Endodermal cell (in vitro differentiated cells): ENCODE data around the gene ZNF827. TPM values are rescaled to one million over a fixed set of nuclear protein-coding genes. Genes with fewer than 3 reads are reported as not detected.

ENCODE experiments used
- DNase-seq: peaks from one replicate; pipeline ENCODE4 v3.0.0-alpha.2; 2017
- H3K27ac ChIP-seq: 2 replicates; pipeline ENCODE4 v1.5.1; 2013; ENCODE audit warnings: mild to moderate bottlenecking, low read depth, low read length, moderate library complexity
- H3K27me3 ChIP-seq: 2 replicates; pipeline ENCODE4 v1.6.1; 2013; ENCODE audit warnings: mild to moderate bottlenecking, low read length, moderate library complexity; ENCODE audit not compliant: insufficient read depth, control insufficient read depth, poor library complexity, severe bottlenecking
- H3K36me3 ChIP-seq: 2 replicates; pipeline ENCODE4 v1.7.0; 2013; ENCODE audit warnings: mild to moderate bottlenecking, low read length, moderate library complexity; ENCODE audit not compliant: control insufficient read depth, insufficient read depth
- H3K4me1 ChIP-seq: one replicate; pipeline ENCODE4 v1.7.0; 2013; ENCODE audit warnings: low read length; ENCODE audit not compliant: control insufficient read depth, insufficient read depth
- H3K4me3 ChIP-seq: 2 replicates; pipeline ENCODE4 v1.5.1; 2013; ENCODE audit warnings: mild to moderate bottlenecking, low read length, moderate library complexity
- H3K9ac ChIP-seq: 2 replicates; pipeline ENCODE4 v1.6.1; 2013; ENCODE audit warnings: mild to moderate bottlenecking, low read length, moderate library complexity; ENCODE audit not compliant: poor library complexity, severe bottlenecking; ENCODE audit errors: extremely low read depth
- H3K9me3 ChIP-seq: 2 replicates; pipeline ENCODE4 v1.6.1; 2013; ENCODE audit warnings: mild to moderate bottlenecking, low read length, moderate library complexity; ENCODE audit not compliant: control insufficient read depth
- H3K27ac Mint-ChIP-seq: 2 replicates; pipeline ENCODE4 v1.8.0; 2020; ENCODE audit warnings: mixed read lengths
- H3K27me3 Mint-ChIP-seq: 2 replicates; pipeline ENCODE4 v1.8.0; 2021; ENCODE audit warnings: mild to moderate bottlenecking, mixed read lengths; ENCODE audit not compliant: insufficient read depth
- H3K36me3 Mint-ChIP-seq: 2 replicates; pipeline ENCODE4 v1.8.0; 2020; ENCODE audit warnings: low read depth, mixed read lengths
- H3K4me1 Mint-ChIP-seq: 2 replicates; pipeline ENCODE4 v1.8.0; 2020; ENCODE audit warnings: mixed read lengths
- H3K4me3 Mint-ChIP-seq: 2 replicates; pipeline ENCODE4 v1.8.0; 2020; ENCODE audit warnings: mild to moderate bottlenecking, moderate library complexity, mixed read lengths
- H3K9me3 Mint-ChIP-seq: 2 replicates; pipeline ENCODE4 v1.8.0; 2020; ENCODE audit warnings: mild to moderate bottlenecking, mixed read lengths
- WGBS, 2 experiments: methylation state at CpG; one replicate each; pipeline versions ENCODE4 v1.1.5 to v1.1.7; 2013; ENCODE audit warnings: missing lambda C conversion rate in 2 of 2, mixed read lengths in 1 of 2; ENCODE audit not compliant: insufficient coverage in 1 of 2, insufficient read length in 1 of 2; 5-methylcytosine and 5-hydroxymethylcytosine counted together
- total RNA-seq, 2 donors: library from RNA; stranded (reverse); fragmentation: NEBNext Ultra II Directional in 1 of 2; extraction: Animal tissue kit (Norgen Biotek cat#: 25700) in 1 of 2; gene quantifications; 2 replicates in 1 of 2; 3 replicates in 1 of 2; pipeline ENCODE4 v1.2.1, GENCODE V29; 2021
- TF ChIP-seq, protein P1 (sequence below): fragments of 200-600 bp; sonication (generic); conservative IDR thresholded peaks from 2 replicates; pipeline ENCODE4 v1.5.0; 2021; ENCODE audit warnings: antibody characterized with exemption, mild to moderate bottlenecking

ZNF827 gene
- total RNA-seq, 2 donors from 2014 or later: 33.0 to 34.9 TPM

DNA sequence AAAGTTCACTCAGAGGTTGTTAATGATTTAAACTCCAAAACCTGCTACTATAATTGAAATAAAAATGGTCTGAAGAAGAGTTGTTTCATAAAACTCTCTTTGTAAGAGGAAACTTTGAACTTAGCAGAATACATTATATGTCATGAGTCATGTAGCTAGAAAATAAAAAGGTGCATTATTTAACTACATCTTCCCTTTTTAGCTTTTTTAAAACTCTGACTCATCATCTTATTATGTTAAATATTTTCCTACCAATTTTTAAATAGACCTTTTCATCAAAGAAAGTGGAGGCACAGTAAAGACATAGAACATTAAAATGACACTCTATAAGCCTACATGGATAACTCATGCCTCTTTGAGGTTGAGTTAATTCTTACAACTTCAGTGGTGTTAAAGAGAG lies 1.2 kb upstream of the ZNF827 start:
- no peaks in the 10 kb centered on the region for H3K4me1 ChIP-seq
- no peak overlapping the region for H3K27ac ChIP-seq
- no peak overlapping the region for H3K27ac Mint-ChIP-seq
- no peak for DNase-seq
- H3K9me3 Mint-ChIP-seq: no peaks in the 10 kb centered on the region
- no peak overlapping the region for H3K4me3 Mint-ChIP-seq
- no peaks in the 10 kb centered on the region for H3K36me3 Mint-ChIP-seq
- H3K9me3 ChIP-seq: no peaks in the 10 kb centered on the region
- peaks cover 14% of the 10 kb centered on the region for H3K4me1 Mint-ChIP-seq
- H3K27me3 ChIP-seq: no peaks in the 10 kb centered on the region
- TF ChIP-seq, protein P1, sequence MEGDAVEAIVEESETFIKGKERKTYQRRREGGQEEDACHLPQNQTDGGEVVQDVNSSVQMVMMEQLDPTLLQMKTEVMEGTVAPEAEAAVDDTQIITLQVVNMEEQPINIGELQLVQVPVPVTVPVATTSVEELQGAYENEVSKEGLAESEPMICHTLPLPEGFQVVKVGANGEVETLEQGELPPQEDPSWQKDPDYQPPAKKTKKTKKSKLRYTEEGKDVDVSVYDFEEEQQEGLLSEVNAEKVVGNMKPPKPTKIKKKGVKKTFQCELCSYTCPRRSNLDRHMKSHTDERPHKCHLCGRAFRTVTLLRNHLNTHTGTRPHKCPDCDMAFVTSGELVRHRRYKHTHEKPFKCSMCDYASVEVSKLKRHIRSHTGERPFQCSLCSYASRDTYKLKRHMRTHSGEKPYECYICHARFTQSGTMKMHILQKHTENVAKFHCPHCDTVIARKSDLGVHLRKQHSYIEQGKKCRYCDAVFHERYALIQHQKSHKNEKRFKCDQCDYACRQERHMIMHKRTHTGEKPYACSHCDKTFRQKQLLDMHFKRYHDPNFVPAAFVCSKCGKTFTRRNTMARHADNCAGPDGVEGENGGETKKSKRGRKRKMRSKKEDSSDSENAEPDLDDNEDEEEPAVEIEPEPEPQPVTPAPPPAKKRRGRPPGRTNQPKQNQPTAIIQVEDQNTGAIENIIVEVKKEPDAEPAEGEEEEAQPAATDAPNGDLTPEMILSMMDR: no peak
- no peak overlapping the region for H3K4me3 ChIP-seq
- H3K36me3 ChIP-seq: no peaks in the 10 kb centered on the region
- H3K27me3 Mint-ChIP-seq: peaks cover 11% of the 10 kb centered on the region
- no peak overlapping the region for H3K9ac ChIP-seq

DNA sequence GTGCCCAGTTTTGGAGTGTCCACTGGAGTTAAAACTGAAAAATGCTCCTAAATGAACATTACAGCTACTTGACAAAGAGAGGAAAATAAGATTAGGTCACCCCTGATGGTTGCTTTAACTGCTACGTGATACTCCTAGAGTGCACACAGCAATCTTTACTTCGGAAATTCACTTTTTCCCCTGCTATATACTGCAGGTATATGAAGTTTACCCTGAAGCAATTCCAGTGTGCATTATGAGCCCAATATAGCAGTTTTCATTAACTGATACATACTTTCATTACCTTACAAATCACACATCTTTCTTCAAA lies 773 bp upstream of the ZNF827 start:
- Mint-ChIP-seq H3K36me3 (no peaks in the 10 kb centered on the region), H3K4me3 (peak overlapping the region; percentile 91), H3K27me3 (peaks cover 11% of the 10 kb centered on the region), H3K4me1 (peaks cover 19% of the 10 kb centered on the region), H3K27ac (no peak overlapping the region), H3K9me3 (no peaks in the 10 kb centered on the region)
- peak overlapping the region; percentile 87 for H3K9ac ChIP-seq
- no peak overlapping the region for H3K27ac ChIP-seq
- no peaks in the 10 kb centered on the region for H3K4me1 ChIP-seq
- H3K36me3 ChIP-seq: no peaks in the 10 kb centered on the region
- peak overlapping the region; percentile 95 for H3K4me3 ChIP-seq
- DNase-seq: no peak
- no peaks in the 10 kb centered on the region for H3K9me3 ChIP-seq
- H3K27me3 ChIP-seq: no peaks in the 10 kb centered on the region
- 46 to 69% methylated on average over 2 of the region's 2 CpGs for WGBS, 2 experiments
- TF ChIP-seq, protein P1: no peak

DNA sequence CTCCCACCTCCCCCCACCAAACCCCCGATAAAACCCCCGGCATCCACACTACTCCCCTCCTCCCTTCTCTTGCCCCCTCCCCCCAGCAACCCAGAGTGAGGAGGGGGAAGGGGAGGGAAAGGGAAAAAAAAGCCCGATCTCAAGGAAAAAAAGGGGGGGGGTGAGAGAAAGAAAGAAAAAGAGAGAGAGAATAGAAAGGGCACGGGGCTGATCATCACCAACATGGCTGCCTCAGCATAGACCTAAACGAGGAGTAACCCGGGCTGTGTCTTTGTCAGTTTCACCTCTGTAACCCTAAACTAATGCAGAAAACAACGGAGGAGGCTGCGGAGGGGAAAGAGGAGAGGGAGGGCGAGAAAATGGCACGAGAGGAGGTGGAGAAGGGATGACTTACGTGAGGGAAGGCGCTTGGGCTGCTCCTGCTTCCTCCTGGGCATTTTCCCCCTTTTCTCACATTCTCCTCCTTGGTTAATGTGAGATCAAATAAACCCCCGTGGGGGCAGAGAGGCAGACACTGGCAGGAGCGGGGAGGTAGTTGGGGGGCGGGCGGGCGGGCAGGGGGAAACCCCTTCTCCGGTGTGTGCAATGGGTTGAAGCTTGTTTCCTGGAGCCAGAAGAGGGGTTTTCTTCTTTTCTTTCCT lies 532 bp downstream of the ZNF827 start:
- H3K4me3 Mint-ChIP-seq: peak overlapping the region; percentile 91
- H3K9me3 Mint-ChIP-seq: no peaks in the 10 kb centered on the region
- Histone ChIP-seq H3K9me3 (no peaks in the 10 kb centered on the region), H3K4me1 (no peaks in the 10 kb centered on the region), H3K9ac (peak overlapping the region; percentile 87), H3K36me3 (peaks cover 5% of the 10 kb centered on the region), H3K27me3 (no peaks in the 10 kb centered on the region), H3K27ac (peak overlapping the region; percentile 87), H3K4me3 (peak overlapping the region; percentile 95)
- H3K36me3 Mint-ChIP-seq: no peaks in the 10 kb centered on the region
- H3K27ac Mint-ChIP-seq: peak overlapping the region; percentile 97
- H3K27me3 Mint-ChIP-seq: peaks cover 5% of the 10 kb centered on the region
- TF ChIP-seq, protein P1: no peak
- peak; percentile 72 for DNase-seq
- peaks cover 28% of the 10 kb centered on the region for H3K4me1 Mint-ChIP-seq
- WGBS, 2 experiments: 0% methylated on average over 3 to 10 of the region's 18 CpGs
